HEK293T (cell line): Measurements from ENCODE around the gene RTF2.

Source experiments
- CTCF ChIA-PET: fragments of 350-600 bp; formaldehyde crosslinking; extraction: SDS; loops from one replicate; lab custom pipeline; 2021; ENCODE audit warnings: antibody characterized with exemption, inconsistent platforms; lab: Yijun Ruan, JAX
- POLR2A ChIA-PET: fragments of 350-600 bp; formaldehyde crosslinking; extraction: SDS; loops from one replicate; lab custom pipeline; 2020; ENCODE audit warnings: antibody characterized with exemption, inconsistent platforms; lab: Yijun Ruan, JAX
- DNase-seq: peaks from one replicate; pipeline ENCODE4 v3.0.0; 2012; ENCODE audit warnings: mixed read lengths; ENCODE audit errors: extremely low spot score
- ARNT ChIP-seq: fragments of 450-650 bp; IDR thresholded peaks from 2 replicates; pipeline ENCODE4 v1.6.1; 2017; ENCODE audit warnings: mild to moderate bottlenecking
- BHLHE40 ChIP-seq: fragments of 450-650 bp; IDR thresholded peaks from 2 replicates; pipeline ENCODE4 v1.6.1; 2016; ENCODE audit warnings: mild to moderate bottlenecking, moderate library complexity, borderline replicate concordance
- CTBP1 ChIP-seq: fragments of 450-650 bp; IDR thresholded peaks from 2 replicates; pipeline ENCODE4 v1.6.1; 2016; ENCODE audit warnings: borderline replicate concordance
- ELF4 ChIP-seq: fragments of 450-650 bp; IDR thresholded peaks from 2 replicates; pipeline ENCODE4 v1.6.1; 2017; ENCODE audit warnings: antibody characterized with exemption
- FOXA1 ChIP-seq: fragments of 450-650 bp; IDR thresholded peaks from 2 replicates; pipeline ENCODE4 v1.6.1; 2016; ENCODE audit warnings: mild to moderate bottlenecking
- FOXK2 ChIP-seq: fragments of 450-650 bp; IDR thresholded peaks from 2 replicates; pipeline ENCODE4 v1.6.1; 2016; ENCODE audit warnings: mild to moderate bottlenecking
- FOXM1 ChIP-seq: fragments of 450-650 bp; IDR thresholded peaks from 2 replicates; pipeline ENCODE4 v1.6.1; 2017; ENCODE audit warnings: mild to moderate bottlenecking, borderline replicate concordance
- HDGF ChIP-seq: fragments of 450-650 bp; IDR thresholded peaks from 2 replicates; pipeline ENCODE4 v1.6.1; 2017; ENCODE audit warnings: antibody characterized with exemption, borderline replicate concordance
- L3MBTL2 ChIP-seq: fragments of 450-650 bp; conservative IDR thresholded peaks from 2 replicates; pipeline ENCODE4 v1.6.1; 2016; ENCODE audit warnings: mild to moderate bottlenecking
- LEF1 ChIP-seq: fragments of 450-650 bp; IDR thresholded peaks from 2 replicates; pipeline ENCODE4 v1.6.1; 2017; ENCODE audit warnings: mild to moderate bottlenecking, borderline replicate concordance
- NFRKB ChIP-seq: fragments of 450-650 bp; IDR thresholded peaks from 2 replicates; pipeline ENCODE4 v1.6.1; 2016; ENCODE audit warnings: mild to moderate bottlenecking, moderate library complexity
- PKNOX1 ChIP-seq: fragments of 450-650 bp; IDR thresholded peaks from 2 replicates; pipeline ENCODE4 v1.6.1; 2016
- SP1 ChIP-seq: fragments of 450-650 bp; IDR thresholded peaks from 2 replicates; pipeline ENCODE4 v1.6.1; 2017
- SUZ12 ChIP-seq: fragments of 450-650 bp; IDR thresholded peaks from 2 replicates; pipeline ENCODE4 v1.6.1; 2016; ENCODE audit warnings: mild to moderate bottlenecking
- TARDBP ChIP-seq: fragments of 450-650 bp; IDR thresholded peaks from 2 replicates; pipeline ENCODE4 v1.6.1; 2016
- ZNF384 ChIP-seq: fragments of 450-650 bp; IDR thresholded peaks from 2 replicates; pipeline ENCODE4 v1.6.1; 2016

The RTF2 gene

DNA sequence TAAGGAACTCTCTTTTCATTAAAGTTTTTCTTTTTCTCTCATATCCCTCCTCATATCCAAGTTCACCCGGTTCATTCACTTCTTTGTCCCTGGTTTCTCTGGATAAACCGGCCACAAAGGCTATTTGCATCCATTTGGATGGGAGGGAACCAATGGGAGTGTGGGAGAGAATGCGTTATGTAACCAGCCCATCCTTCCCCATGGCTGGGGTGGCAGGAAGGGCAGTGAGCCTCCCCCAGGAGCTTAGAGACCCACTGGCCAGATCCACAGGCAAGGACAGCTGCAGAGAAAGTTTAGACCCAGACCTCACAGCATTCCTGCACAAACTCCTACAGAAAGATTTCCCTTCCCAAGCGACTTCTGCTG lies 45.6 kb upstream of the RTF2 start:
- ChIA-PET POLR2A (no interaction called here), CTCF (no interaction called here)
- no peak for TF ChIP-seq TARDBP
- TF ChIP-seq LEF1, result no peak
- TF ChIP-seq CTBP1, result no peak
- no peak for TF ChIP-seq PKNOX1
- TF ChIP-seq ARNT, result no peak
- TF ChIP-seq ZNF384, result no peak
- TF ChIP-seq SP1, result no peak
- TF ChIP-seq HDGF, result no peak
- TF ChIP-seq L3MBTL2, result no peak
- no peak for TF ChIP-seq FOXM1
- no peak for TF ChIP-seq ELF4
- no peak for TF ChIP-seq FOXA1
- no peak for TF ChIP-seq FOXK2
- no peak for TF ChIP-seq BHLHE40
- no peak for TF ChIP-seq NFRKB
- TF ChIP-seq SUZ12, result no peak
- no peak for DNase-seq

DNA sequence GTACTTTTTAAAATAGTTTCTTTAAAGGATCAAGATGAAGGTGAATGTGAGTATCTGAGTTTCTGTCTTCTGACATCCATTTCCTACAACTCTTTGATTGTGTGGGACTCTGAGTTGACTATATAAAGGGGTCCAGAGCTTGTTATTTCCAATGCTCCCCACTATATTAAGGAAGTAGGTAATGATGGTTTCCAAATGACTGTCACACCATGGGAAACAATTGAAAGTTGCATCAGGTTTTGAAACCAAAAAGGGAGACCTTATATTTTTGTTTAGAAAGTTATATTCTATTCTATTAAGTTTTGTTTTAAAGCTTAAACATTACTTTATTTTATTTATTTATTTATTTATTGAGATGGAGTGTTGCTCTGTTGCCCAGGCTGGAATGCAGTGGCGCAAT lies 45.2 kb upstream of the RTF2 start:
- no peak for DNase-seq
- ChIA-PET POLR2A (no interaction called here), CTCF (no interaction called here)
- TF ChIP-seq FOXM1 (no peak), HDGF (no peak), SUZ12 (no peak), CTBP1 (no peak), LEF1 (no peak), FOXK2 (no peak), SP1 (no peak), ELF4 (no peak), TARDBP (no peak), ARNT (no peak), ZNF384 (no peak), L3MBTL2 (no peak), FOXA1 (no peak), PKNOX1 (no peak), NFRKB (no peak), BHLHE40 (no peak)

DNA sequence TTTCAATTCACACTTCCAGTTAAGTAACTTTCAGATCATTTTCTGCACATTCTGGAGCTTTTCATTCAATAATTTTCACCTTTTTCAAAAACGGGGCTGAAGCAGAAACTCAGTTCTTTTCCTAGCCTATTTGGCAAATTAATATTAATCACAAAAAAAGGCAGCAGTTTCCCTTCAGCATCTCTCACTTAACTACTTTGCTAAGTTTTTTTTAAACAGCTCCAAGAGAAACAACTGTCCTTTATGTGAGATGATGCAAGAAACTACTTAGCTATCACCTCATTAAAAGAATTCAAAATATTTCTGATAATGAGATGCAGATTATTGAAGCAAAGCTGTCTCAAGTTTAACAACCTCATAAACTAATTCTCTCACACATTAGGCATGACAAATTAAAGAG lies 44.5 kb upstream of the RTF2 start:
- POLR2A ChIA-PET, result no interaction called here
- CTCF ChIA-PET, result no interaction called here
- TF ChIP-seq ELF4, result no peak
- no peak for TF ChIP-seq SUZ12
- TF ChIP-seq PKNOX1, result no peak
- TF ChIP-seq BHLHE40, result no peak
- no peak for TF ChIP-seq FOXA1
- TF ChIP-seq TARDBP, result no peak
- TF ChIP-seq SP1, result no peak
- no peak for TF ChIP-seq LEF1
- no peak for TF ChIP-seq FOXK2
- no peak for TF ChIP-seq ARNT
- no peak for TF ChIP-seq FOXM1
- TF ChIP-seq NFRKB, result no peak
- TF ChIP-seq HDGF, result no peak
- no peak for TF ChIP-seq CTBP1
- no peak for DNase-seq

GRCh38 chr20:56424931-56425330 lies 43.5 kb upstream of the RTF2 start:
- no peak for TF ChIP-seq LEF1
- no peak for TF ChIP-seq PKNOX1
- ChIA-PET CTCF (interaction anchor here (0.6 kb wide), 1 partner anchor 67 kb away, joined by 3 read pairs; no protein-coding TSS in a partner anchor), POLR2A (no interaction called here)
- DNase-seq, result no peak

DNA sequence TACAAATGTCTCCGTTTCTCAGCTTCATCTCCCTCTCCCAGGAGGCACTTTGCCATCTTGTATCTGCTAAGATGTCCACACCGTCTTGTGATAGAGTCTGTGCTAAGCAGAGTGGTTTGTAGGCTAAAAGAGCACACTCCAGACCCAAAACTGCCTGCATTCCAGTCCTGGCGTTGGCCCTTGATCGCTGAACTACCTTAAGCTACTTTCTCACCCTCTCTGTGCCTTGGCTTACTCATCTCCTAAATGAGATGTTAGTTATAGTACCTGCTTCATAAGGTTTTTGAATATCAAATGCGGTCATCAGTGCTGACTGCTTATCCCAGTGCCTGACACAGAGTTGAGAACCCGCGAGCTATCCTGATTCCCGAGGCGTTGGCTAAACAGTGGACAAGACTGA lies 42.4 kb upstream of the RTF2 start:
- no peak for DNase-seq
- ChIA-PET CTCF (no interaction called here), POLR2A (no interaction called here)
- no peak for TF ChIP-seq BHLHE40
- TF ChIP-seq HDGF, result no peak
- no peak for TF ChIP-seq CTBP1
- TF ChIP-seq LEF1, result no peak
- TF ChIP-seq SUZ12, result no peak
- no peak for TF ChIP-seq ZNF384
- TF ChIP-seq ELF4, result no peak
- no peak for TF ChIP-seq PKNOX1
- TF ChIP-seq ARNT, result no peak
- TF ChIP-seq TARDBP, result no peak

DNA sequence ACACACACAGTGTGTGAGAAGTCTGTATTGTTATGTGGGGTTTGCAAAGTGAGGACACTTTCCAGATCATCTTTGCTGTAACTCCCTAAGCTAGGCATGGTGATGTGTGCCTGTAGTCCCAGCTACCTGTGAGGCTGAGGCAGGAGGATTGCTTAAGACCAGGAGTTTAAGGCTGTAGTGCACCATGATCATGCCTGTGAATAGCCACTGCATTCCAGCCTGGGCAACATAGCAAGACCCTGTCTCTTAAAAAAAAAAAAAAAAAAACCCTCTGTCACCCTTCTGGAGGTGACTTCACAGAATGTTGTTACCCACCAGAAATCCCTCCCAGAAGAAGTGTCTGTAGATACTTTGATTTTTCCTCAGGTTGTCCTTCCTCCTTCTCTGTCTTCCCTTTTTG lies 41.5 kb upstream of the RTF2 start:
- ChIA-PET POLR2A (no interaction called here), CTCF (no interaction called here)
- TF ChIP-seq HDGF, result no peak
- TF ChIP-seq ELF4, result no peak
- DNase-seq, result no peak
